HEK293T (cell line): ENCODE results near the gene CLEC18B.
"Not testable (repeated sequence)": the region's sequence is repeated elsewhere in the genome, so short reads cannot be mapped to it uniquely, and the experiment has no call there.

Experiments
- BHLHE40 ChIP-seq: fragments of 450-650 bp; IDR thresholded peaks from 2 replicates; pipeline ENCODE4 v1.6.1; 2016; ENCODE audit warnings: mild to moderate bottlenecking, moderate library complexity, borderline replicate concordance
- CTBP1 ChIP-seq: fragments of 450-650 bp; IDR thresholded peaks from 2 replicates; pipeline ENCODE4 v1.6.1; 2016; ENCODE audit warnings: borderline replicate concordance
- ELF4 ChIP-seq: fragments of 450-650 bp; IDR thresholded peaks from 2 replicates; pipeline ENCODE4 v1.6.1; 2017; ENCODE audit warnings: antibody characterized with exemption
- FOXA1 ChIP-seq: fragments of 450-650 bp; IDR thresholded peaks from 2 replicates; pipeline ENCODE4 v1.6.1; 2016; ENCODE audit warnings: mild to moderate bottlenecking
- FOXM1 ChIP-seq: fragments of 450-650 bp; IDR thresholded peaks from 2 replicates; pipeline ENCODE4 v1.6.1; 2017; ENCODE audit warnings: mild to moderate bottlenecking, borderline replicate concordance
- SUZ12 ChIP-seq: fragments of 450-650 bp; IDR thresholded peaks from 2 replicates; pipeline ENCODE4 v1.6.1; 2016; ENCODE audit warnings: mild to moderate bottlenecking
- TARDBP ChIP-seq: fragments of 450-650 bp; IDR thresholded peaks from 2 replicates; pipeline ENCODE4 v1.6.1; 2016

DNA sequence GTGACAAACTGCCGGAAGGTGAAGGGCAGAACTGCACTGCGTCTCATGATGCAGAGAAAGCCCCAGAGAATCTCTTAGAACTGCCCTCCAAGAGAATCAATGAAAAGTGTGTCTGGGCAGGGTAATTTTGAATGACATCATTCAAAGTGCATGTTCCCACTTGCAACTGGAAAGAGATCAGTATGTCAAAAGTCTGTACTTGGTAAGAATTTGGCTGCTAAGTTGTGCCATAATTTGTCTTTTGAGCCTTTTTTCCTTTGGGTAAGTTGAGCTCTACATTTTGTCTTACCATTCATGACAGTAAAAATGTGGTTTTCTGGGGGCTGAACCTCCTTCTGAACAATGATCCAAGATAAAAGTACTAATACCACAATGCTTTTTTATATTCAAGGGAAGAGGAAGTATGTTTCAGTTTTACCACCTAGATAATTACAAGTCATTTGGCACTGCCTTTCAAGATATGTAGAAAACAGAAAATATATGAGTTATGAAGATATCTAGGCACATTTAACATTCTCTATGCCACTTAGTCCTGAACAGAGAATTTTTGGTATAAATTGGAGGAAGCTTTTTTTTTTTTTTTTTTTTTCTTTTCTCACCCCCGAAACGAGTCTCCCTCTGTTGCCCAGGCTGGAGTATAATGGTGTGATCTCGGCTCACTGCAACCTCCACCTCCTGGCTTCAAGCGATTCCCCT, 38.8 kb downstream of the CLEC18B start:
- not testable (repeated sequence) for TF ChIP-seq ELF4, FOXA1, FOXM1, SUZ12, CTBP1, BHLHE40, TARDBP
